Middle frontal gyrus (tissue), 1 donor: Measurements from ENCODE around the gene LAMP1.
"Not testable (repeated sequence)": the region's sequence is repeated elsewhere in the genome, so short reads cannot be mapped to it uniquely, and the experiment has no call there.

Experiments
- DNase-seq: peaks from one replicate; pipeline ENCODE4 v3.0.0-alpha.2; 2015; ENCODE audit warnings: low spot score; ENCODE audit errors: extremely low spot score

LAMP1 gene

DNA sequence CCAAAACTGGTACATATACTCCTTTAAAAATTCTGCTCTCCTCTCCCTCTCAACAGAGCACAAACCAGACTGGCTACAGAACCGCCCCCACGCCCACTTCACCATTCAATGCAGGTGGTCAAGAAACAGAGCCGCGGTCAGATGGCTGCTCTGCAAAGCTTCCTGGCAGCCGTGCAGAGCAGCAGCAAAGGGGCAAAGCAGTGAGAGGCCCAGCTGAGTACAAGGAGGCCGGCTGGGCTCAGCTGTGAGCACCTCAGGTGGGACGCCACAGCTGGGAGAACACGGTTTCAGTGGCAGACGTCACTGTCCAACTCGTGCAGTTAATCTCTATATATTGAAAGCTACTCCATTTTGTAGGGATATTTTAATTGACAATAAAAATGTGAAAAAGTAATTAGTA is 58.6 kb downstream of the LAMP1 start:
- DNase-seq: no peak

DNA sequence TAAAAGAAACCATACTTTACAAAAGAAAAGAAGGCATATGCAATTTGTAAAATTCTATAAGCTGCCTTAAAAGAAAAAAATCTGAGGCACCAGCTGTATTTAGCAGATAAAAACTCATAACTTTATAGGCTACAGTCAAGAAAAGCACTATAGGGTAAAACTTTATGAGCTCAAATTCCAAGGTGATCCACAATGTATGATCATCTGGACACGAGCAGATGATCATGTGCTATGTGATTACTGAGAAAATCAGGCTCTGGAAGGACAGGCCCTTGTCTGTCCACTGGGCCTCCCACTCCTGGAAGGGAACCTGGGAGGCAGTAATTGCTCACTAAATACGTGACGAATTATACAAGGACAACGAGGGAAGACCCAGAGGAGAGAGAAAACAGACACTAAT is 59.6 kb downstream of the LAMP1 start:
- DNase-seq: no peak

DNA sequence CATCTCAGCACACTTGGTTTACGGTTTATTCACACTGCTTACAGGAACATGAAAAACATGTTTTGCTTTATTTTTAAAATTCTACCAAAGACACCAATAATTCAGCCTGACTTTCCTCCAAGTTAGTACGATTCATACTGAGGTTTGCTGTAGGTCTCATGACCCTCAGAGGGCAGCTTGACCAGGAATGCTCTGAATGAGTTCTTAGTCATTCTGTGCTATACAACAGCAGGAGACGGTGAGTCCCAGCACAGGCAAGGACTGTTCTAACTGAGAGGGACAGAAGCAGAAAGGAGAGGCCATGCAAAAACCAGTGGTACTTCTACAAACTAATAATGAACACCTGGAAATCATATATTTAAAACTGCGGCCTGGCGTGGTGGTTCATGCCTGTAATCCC is 60.5 kb downstream of the LAMP1 start:
- DNase-seq: no peak

DNA sequence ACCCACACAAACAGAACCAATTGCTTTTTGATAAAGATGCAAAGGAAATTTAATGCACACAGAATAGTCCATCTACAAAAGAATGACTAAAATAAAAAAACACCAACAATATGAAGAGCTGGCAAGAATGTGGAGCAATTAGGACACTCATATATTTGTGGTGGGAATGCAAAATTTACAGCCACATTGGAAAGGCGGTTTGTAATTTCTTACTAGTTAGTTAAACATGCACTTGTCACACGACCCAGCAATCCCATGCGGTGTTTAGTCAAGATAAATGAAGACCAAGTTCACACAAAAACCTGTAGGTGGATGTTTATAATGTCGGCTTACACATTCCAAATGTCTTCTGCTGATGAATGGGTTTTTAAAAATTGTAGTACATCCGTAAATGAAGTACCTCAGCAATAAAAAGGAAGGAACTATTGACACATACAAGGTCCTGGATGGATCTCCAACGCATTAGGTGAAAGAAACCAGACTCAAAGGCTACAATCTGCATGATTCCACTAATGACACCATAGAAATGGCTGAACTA is 61.7 kb downstream of the LAMP1 start:
- DNase-seq: no peak

DNA sequence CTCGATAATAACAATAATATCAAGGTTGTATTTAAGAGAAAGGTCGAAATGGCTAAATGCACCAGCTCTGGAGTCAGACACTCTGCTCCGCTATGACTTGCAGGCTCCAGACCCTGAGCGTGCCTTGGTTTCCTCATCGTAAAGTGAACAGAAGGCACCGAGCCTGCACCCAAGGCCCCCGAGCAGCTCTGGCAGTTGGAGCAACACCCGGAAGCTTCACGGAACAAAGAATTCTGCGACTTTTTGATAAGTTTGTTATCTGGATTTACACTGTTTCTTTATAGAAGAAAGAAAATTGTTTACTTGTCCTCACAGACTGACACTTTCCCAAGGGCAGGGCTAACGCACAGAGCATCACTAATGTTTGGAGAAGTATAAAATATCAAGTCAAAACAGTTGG is 62.5 kb downstream of the LAMP1 start:
- DNase-seq: no peak

DNA sequence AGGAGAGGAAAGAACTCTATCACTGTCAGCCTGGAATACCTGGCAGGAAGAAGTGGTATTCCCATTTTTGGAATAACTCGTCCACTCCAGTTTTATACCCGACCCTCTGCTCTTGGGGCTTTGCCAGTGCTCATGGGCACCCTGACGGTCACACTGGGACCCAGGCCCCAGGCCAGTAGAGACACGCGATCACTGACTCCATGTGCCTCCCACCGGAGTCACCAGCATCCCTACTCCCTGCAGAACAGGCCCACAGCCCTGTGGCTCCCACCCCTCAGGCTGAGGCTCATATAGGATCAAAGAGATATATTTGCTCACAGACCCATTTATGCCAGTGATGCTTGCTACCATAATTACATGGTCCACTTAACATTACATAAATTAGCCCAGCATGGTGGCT is 63.4 kb downstream of the LAMP1 start:
- DNase-seq: no peak

DNA sequence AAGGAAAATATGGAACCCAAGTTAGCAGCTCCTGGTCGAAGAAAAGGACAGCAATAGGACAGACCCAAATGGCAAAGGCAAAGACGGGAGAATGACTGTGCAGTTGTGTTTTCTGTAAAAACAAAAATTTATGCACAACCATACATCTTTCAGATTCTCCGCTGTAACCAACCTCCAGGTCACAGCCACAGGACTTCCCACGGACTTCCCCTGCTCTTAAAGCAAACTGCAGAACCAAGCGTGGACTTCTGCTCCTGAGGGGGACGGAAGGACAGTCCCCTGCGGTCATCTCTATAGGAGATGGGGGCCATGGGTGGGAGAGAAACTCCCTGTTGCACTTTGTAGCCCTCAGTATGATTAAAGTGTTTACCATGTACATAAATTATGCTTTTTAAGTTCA is 64.4 kb downstream of the LAMP1 start:
- DNase-seq: no peak

DNA sequence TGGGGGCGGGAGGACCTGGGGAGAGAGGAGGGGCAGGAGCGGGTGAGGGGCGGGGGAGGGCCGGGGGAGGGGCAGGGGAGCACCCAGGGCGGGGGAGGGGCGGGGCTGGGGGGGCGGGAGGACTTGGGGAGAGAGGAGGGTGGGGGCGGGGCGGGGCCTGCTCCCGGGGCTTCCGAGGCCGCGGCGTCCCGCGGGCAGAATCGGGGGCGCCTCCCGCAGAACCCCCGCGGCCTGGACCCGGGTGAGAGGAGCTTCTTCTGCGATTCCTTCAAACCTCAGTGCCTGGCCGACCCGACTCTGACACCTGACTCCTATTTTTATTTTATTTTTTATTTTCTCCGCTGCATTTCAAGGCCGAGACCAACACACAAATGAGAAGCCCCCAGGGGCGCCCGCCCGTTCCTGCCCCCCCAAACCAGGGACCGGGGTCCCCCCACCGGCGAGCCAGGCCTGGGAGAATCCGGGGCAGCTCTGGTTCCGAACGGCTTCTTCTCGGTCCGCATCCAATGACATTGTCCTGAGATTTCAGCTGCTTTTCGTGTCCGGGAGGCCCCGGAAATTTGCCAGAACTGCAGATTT is 67.4 kb downstream of the LAMP1 start:
- no peak for DNase-seq

DNA sequence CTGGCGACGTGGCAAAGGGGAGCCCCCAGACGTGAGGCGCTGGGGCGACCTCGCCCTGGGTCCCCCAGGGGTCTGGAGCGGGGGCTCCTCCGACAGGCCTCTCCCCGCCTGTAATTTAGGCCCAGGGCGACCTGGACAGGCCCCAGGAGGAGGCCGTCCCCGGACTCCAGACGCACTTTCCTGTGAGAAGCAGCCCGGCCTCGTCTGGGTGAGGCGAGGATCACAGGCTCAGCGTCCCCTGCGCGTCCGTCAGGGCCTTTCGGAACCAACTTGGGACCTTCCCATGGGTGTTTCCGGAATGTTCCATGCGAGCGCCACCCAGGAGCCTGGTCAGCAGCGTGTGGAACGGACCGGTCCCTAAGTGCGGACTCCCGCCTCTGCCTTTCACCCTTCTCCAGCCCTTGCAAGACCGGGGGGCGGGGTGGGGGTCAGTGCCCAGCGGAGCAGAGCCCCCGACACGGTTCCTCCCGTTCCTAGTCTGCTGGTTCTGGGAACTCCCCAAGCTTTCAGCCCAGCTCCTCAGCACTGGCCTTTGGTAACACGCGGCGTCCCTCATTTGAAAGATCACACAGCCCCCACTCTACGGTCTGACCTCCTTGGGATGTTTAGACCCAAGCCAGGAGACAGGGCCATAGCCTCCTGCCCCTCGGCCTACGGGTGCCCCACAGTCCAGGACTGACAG is 68.0 kb downstream of the LAMP1 start:
- no peak for DNase-seq

DNA sequence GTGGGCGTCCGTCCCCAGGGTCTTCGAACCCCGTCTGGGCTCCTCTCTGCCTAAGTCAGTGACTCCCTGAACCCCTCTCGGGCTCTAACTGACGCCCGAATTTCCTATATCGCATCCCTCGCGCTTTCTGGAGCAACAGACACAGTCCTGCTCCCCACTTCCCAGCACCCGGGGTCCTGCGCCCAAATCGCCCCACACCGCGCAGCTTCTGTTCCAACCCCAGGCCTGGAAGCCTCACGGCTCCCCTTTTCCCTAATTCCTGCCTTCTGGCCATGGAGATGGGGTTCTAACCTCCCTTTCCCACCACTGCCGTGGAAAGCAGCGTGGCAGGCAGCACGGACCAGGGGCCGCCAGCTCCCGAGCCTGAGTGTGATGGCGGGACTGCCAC is 68.5 kb downstream of the LAMP1 start:
- DNase-seq: no peak

DNA sequence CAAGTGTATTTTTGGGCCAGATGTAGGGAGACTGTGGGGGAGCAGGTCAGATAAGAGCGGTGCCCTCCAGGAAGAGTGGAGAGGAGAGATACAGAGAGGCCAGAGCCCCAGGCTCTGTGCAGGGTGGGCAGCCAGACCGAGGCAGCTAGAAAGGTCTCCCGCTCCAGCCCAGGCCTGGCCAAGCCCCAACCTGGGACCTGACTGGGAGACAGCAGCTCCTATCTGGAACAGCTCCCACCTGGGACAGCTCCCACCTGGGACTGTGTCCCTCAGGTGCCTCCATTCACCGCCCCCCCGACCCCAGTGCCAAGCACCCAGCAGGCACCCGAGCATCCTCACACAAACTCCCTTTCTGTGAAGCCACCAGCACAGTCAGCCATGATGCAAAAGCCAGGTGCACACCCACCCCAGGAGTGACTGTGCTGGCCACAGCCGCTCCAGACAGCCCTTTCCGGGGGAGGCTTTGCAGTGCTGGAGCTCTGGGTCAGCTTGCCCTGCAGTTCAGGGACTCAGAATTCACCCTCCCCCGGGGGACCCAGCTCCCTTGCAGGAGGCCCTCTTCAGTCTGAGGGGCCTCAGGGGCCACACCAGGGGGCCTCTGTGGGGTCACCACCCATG is 69.0 kb downstream of the LAMP1 start:
- DNase-seq: no peak

DNA sequence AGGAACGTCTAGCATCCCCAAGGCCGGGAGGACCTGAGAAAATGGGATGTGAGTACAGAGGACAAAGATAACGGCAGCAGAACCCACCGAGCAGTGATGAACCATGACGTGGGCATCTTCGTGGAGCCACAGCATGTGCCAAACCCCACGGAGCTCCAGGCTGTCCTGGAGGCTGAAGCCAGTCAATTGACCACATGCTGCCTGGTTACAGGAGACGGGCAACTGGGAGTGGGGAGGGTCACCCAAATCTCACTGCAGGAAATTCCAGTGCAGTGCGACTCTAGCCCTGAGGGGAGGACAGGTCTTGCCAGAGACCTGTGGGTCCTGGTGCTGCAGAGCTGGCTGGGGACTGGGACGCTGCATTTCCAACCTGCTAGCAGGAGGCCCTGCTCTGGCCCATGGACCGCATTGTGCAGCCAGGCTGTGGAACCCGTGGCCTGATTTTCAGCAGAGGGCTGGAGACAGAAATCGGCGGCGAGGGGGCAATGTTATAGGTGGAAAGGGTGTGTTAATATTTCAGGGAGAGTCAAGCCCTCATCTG is 70.1 kb downstream of the LAMP1 start:
- no peak for DNase-seq

DNA sequence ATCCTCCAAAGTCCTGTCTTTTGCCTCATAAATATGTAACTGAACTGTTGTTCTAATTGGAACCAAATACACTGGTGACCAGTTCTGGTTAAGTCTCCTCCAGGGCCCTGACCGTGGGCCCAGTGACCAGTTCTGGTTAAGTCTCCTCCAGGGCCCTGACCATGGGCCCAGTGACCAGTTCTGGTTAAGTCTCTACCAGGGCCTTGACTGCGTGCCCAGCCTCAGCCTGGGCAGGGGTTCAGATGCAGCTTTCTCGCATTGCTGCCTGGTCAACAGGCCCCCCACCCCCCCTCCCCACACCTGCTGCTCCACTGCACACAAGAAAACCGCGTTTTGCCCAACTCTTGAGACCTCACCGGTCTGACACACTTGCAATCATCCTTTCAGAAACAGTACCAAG is 70.7 kb downstream of the LAMP1 start:
- no peak for DNase-seq

DNA sequence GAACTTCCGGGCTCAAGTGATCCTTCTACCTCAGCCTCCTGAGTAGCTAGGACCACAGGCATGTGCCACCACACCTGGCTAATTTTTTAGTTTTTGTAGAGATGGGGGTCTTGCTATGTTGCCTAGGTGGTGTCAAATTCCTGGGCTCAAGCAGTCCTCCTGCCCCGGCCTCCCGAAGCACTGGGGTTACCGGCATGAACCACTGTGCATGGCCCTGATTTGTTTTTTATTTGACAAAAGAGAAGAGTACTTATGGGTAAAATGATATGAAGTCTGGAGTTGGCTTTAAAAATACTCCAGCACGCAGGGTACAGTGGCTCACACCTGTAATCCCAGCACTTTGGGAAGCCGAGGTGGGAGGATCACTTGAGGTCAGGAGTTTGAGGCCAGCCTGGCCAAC is 71.3 kb downstream of the LAMP1 start:
- DNase-seq: not testable (repeated sequence)

DNA sequence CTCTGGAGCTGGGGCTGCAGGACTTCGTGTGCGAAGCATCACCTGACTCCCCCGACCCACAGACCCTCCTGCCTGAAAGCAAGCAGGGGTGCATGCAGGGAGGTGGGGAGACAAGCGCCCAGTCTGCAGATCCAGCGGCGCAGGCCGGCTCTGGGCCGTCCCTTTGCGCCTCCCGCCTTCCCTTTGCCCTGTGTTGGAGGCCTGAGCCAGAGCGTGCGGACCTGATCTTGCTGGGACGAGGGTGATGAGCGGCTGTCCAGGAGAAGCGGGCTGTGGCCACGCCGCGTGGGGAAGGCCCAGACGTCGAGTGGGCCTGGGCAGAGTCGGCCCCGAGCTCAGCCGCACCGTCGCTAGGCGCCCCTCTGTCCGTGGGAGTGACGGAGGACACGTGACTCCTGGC is 72.2 kb downstream of the LAMP1 start:
- DNase-seq: no peak

DNA sequence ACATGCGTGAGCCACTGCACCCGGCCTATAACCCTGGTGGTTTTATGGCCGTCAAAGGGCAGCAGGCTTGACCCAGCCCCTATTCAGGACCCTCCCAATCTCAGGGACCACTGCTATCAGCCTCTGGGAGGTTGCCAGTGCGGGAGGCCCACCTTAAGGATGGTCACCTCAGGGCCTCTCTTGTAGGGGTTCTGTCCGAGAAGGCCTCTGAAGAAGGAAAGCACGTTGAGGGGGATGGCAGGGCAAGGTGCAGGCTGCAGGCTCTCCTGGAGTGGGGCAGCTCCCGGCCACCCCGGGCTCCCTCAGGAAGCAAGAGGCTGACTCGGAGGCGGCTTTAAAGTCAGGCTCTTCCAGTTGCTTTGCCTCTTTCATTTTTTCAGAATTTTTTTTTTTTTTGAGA is 72.8 kb downstream of the LAMP1 start:
- DNase-seq: no peak

DNA sequence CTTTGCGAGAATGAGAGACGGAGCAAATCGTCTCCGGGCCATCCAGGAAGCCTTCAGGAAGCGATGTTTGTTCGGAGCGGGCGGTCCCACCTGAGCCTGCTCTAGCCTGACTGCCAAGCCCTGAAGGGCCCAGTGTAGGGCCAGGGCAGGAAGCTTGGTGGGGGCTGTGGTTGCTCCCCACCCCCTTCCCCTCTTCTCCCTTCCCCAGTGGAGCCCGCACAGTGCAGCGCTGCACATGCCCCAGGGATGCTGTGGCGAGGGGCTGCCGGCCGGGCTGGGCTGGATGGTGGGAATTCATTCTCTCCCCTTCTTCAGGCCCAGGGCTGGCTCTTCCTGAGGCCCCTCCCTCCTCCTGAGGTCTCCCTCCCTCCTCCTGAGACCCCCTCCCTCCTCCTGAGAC is 74.0 kb downstream of the LAMP1 start:
- DNase-seq: no peak

DNA sequence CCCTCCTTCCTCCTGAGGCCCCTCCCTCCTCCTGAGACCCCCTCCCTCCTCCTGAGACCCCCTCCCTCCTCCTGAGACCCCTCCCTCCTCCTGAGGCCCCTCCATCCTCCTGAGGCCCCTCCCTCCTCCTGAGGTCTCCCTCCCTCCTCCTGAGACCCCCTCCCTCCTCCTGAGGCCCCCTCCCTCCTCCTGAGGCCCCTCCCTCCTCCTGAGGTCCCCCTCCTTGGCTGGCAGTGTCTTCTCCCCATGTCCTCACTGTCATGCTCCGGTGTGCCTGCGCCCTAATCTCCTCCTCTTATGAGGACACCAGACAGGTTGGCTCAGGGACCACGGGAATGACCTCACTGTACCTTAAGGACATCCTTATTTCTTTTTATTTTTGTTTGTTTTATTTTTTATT is 74.7 kb downstream of the LAMP1 start:
- not testable (repeated sequence) for DNase-seq
